Measurements from ENCODE around the gene CEP135.

Gene CEP135

DNA sequence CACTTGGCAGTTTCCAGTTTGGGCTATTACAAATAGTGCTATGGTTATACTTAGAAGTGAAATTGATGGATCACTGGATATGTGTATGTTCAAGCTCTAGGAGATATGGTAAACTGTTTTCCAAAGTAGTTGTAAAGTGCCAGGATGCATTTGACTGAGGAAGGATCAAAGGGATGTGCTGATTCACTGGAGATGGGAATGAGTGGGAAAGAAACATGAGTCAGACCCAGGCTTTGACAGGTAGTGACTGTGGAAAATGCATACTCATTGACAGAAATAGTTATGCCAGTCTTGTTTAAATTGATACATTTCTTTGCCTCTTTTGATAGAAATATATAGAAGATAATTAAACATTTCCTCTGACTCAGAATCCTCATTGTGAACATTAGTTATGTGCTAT is 77.9 kb downstream of the CEP135 start:
- TF ChIP-seq, protein P1, sequence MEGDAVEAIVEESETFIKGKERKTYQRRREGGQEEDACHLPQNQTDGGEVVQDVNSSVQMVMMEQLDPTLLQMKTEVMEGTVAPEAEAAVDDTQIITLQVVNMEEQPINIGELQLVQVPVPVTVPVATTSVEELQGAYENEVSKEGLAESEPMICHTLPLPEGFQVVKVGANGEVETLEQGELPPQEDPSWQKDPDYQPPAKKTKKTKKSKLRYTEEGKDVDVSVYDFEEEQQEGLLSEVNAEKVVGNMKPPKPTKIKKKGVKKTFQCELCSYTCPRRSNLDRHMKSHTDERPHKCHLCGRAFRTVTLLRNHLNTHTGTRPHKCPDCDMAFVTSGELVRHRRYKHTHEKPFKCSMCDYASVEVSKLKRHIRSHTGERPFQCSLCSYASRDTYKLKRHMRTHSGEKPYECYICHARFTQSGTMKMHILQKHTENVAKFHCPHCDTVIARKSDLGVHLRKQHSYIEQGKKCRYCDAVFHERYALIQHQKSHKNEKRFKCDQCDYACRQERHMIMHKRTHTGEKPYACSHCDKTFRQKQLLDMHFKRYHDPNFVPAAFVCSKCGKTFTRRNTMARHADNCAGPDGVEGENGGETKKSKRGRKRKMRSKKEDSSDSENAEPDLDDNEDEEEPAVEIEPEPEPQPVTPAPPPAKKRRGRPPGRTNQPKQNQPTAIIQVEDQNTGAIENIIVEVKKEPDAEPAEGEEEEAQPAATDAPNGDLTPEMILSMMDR (IDR thresholded peaks at IDR 0.05; ENCODE audit: extremely low read depth, insufficient read depth, missing control alignments) = no peak
- in situ Hi-C loops (cut with MboI; ENCODE audit: low pct_unique_long_range_greater_than_20kb, low sequenced_read_pairs, unreplicated experiment) = no loop called here
- no peak for DNase-seq (ENCODE audit: low spot score)

DNA sequence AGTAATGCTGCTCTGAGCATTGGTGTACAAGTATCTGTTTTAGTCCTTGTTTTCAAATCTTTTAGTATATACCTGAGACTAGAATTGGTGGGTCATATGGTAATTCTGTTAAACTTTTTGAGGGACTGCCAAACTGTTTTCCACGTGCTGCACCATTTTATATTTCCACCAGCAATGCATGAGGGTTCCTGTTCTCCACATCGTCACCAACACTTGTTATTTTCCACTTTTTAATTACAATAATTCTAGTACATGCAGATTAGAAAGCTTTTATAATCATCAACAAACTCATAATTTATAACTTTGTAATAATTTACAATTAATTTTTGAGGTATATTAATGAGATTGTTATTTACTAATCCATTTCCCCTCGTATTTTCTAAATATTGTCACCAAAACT is 79.4 kb downstream of the CEP135 start:
- TF ChIP-seq, protein P1 (IDR thresholded peaks at IDR 0.05; ENCODE audit: extremely low read depth, insufficient read depth, missing control alignments) = no peak
- DNase-seq (ENCODE audit: low spot score) = no peak
- in situ Hi-C loops (cut with MboI; ENCODE audit: low pct_unique_long_range_greater_than_20kb, low sequenced_read_pairs, unreplicated experiment) = no loop called here

DNA sequence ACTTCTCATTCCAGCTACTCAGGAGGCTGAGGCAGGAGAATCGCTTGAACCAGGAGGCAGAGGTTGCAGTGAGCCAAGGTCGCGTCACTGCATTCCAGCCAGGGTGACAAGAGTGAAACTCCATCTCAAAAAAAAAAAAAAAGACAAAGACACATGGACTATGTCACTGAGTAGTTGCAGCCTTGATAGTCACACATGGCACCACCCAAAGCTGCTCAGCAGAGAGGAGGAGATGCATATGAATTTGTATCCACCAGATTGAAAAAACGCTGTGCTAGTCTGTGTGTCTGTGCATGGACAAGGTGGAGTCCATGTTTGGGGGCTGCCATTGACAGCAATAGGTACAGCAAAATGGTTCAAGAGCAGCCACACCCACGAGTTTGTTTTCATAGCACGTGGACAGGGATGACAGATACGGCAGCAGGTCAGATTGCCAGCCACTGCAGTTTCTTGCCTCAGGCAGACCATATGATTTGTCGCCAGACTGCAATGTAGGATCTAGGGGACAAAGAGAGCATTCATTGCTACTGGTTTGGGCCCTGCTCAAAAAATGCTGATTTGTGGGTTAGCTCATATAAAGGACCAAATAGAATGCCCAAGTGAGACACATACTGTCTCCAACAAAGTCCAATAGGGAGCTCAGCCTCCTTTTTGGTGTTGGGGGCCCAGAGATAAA is 89.9 kb downstream of the CEP135 start:
- in situ Hi-C loops (cut with MboI; ENCODE audit: low pct_unique_long_range_greater_than_20kb, low sequenced_read_pairs, unreplicated experiment) = no loop called here
- DNase-seq (ENCODE audit: low spot score) = no peak
- TF ChIP-seq, protein P1 (IDR thresholded peaks at IDR 0.05; ENCODE audit: extremely low read depth, insufficient read depth, missing control alignments) = no peak

DNA sequence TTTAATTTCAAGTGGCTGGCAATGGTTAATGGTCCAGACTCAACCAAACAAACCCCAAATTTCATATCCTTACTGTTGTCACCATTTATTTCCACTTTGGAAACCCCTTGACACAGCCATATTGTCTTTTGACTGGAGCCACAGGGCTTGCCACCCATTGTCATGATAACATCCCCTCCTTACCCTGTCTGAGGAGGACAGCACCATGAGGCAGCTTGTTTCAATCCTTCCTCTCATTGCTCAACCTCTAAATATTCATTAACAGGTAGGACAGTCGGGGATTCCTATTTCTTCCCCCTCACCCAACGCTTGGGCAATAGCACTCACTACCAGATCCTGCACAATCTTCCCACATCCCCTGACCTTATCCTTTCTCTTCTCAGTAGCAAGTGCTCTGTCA is 92.1 kb downstream of the CEP135 start:
- DNase-seq (ENCODE audit: low spot score) = no peak
- in situ Hi-C loops (cut with MboI; ENCODE audit: low pct_unique_long_range_greater_than_20kb, low sequenced_read_pairs, unreplicated experiment) = no loop called here
- TF ChIP-seq, protein P1 (IDR thresholded peaks at IDR 0.05; ENCODE audit: extremely low read depth, insufficient read depth, missing control alignments) = no peak

DNA sequence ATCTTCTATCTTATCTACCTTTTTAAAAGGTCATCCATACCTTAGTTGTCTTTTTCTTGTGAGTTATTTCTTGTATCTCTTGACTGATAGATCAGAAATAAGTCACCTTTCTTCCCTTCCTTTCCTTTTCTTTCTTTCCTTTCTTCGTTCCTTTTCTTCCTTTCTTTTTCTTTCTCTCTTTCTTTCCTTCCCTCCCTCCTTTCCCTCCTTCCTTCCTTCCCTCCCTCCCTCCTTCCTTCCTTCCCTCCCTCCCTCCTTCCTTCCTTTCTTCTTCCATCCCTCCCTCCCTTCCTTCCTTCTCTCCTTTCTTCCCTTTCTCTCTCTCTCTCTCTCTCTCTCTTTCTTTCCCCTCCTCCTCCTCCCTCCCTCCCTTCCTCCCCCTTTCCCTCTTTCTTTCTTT is 93.5 kb downstream of the CEP135 start:
- in situ Hi-C loops (cut with MboI; ENCODE audit: low pct_unique_long_range_greater_than_20kb, low sequenced_read_pairs, unreplicated experiment) = no loop called here
- DNase-seq (ENCODE audit: low spot score) = no peak
- TF ChIP-seq, protein P1 (IDR thresholded peaks at IDR 0.05; ENCODE audit: extremely low read depth, insufficient read depth, missing control alignments) = no peak

DNA sequence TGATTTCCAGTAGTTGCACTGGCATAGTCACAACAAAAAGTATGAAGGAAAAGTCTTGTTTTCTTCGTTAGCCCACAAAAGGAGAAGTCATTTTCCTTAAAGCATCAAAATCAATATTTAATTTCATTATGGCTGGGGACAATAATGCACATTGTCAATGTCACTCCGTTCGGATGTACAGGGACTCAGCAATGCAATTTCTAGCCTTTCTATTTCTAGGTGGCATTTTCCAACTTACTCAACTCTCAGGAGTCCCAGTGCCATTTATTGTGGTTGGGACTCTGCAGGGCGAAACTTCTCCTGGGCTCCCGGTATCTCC is 99.6 kb downstream of the CEP135 start:
- DNase-seq (ENCODE audit: low spot score) = no peak
- in situ Hi-C loops (cut with MboI; ENCODE audit: low pct_unique_long_range_greater_than_20kb, low sequenced_read_pairs, unreplicated experiment) = no loop called here
- TF ChIP-seq, protein P1 (IDR thresholded peaks at IDR 0.05; ENCODE audit: extremely low read depth, insufficient read depth, missing control alignments) = no peak

Data from GM13977 (cell line).